ENCODE data around the gene HELZ. TPM values are rescaled to one million over a fixed set of nuclear protein-coding genes. Genes with fewer than 3 reads are reported as not detected.
A peak's percentile ranks its signal among the peaks of the same experiment; 100 is the strongest.

The HELZ gene
- total and polyA plus RNA-seq, 2 experiments from 2014 or later = 23.9 to 25.4 TPM

GRCh38 chr17:67137026-67137370, 108.0 kb downstream of the HELZ start:
- Histone ChIP-seq H3K79me2 (ENCODE audit: insufficient read depth) (peaks cover 6% of the 10 kb centered on the region; the same call in 1 of the 2 replicates), H4K20me1 (ENCODE audit: insufficient read depth) (no peaks in the 10 kb centered on the region), H3F3A (ENCODE audit: insufficient read depth) (peaks cover 28% of the 10 kb centered on the region), H2AFZ (no peak overlapping the region), H3K4me1 (ENCODE audit: insufficient read depth) (peaks cover 29% of the 10 kb centered on the region), H3K4me3 (no peak overlapping the region), H3K27ac (no peak overlapping the region), H3K9ac (no peak overlapping the region), H3K36me3 (ENCODE audit: low read depth) (peaks cover 34% of the 10 kb centered on the region), H3K9me2 (ENCODE audit: insufficient read depth) (no peaks in the 10 kb centered on the region), H3K9me3 (ENCODE audit: low read depth) (no peaks in the 10 kb centered on the region), H3K4me2 (ENCODE audit: unreplicated experiment) (no peak overlapping the region), H3K27me3 (replicated peaks; ENCODE audit: insufficient read depth) (no peaks in the 10 kb centered on the region)
- 94 to 100% methylated on average over 3 of the region's 3 CpGs for WGBS, 2 experiments (ENCODE audit: low coverage in 1 of 2, low lambda C conversion rate in 2 of 2, missing lambda C conversion rate in 2 of 2)
- in situ Hi-C loops (cut with MboI) = no loop called here
- TF ChIP-seq EZH2 (IDR thresholded peaks at IDR 0.05; ENCODE audit: insufficient read depth, poor library complexity, severe bottlenecking) = no peak
- peak; percentile 33 for DNase-seq

- peaks cover 6% of the 10 kb centered on the region; the same call in 1 of the 2 replicates for H3K79me2 ChIP-seq (ENCODE audit: insufficient read depth)
- no peak overlapping the region for H3K27ac ChIP-seq
- H3K27me3 ChIP-seq (replicated peaks; ENCODE audit: insufficient read depth) = no peaks in the 10 kb centered on the region
- peaks cover 31% of the 10 kb centered on the region for H3K36me3 ChIP-seq (ENCODE audit: low read depth)
- H3K4me2 ChIP-seq (ENCODE audit: unreplicated experiment) = no peak overlapping the region
- no peaks in the 10 kb centered on the region for H3K9me2 ChIP-seq (ENCODE audit: insufficient read depth)
- in situ Hi-C loops (cut with MboI) = no loop called here
- DNase-seq = no peak
- WGBS, 2 experiments (ENCODE audit: low coverage in 1 of 2, low lambda C conversion rate in 2 of 2, missing lambda C conversion rate in 2 of 2) = 82 to 87% methylated on average over 5 of the region's 5 CpGs
- no peaks in the 10 kb centered on the region for H4K20me1 ChIP-seq (ENCODE audit: insufficient read depth)
- no peak for TF ChIP-seq EZH2phosphoT487 (IDR thresholded peaks at IDR 0.05; ENCODE audit: insufficient read depth, low read depth)
- no peak for TF ChIP-seq EZH2 (IDR thresholded peaks at IDR 0.05; ENCODE audit: insufficient read depth, poor library complexity, severe bottlenecking)
- H3K4me3 ChIP-seq = no peak overlapping the region
- H3K9me3 ChIP-seq (ENCODE audit: low read depth) = no peaks in the 10 kb centered on the region
- no peak overlapping the region for H2AFZ ChIP-seq
- H3K9ac ChIP-seq = no peak overlapping the region
- peaks cover 29% of the 10 kb centered on the region for H3K4me1 ChIP-seq (ENCODE audit: insufficient read depth)
- H3F3A ChIP-seq (ENCODE audit: insufficient read depth) = peaks cover 28% of the 10 kb centered on the region
Measured at GRCh38 chr17:67136191-67137025, 108.6 kb downstream of the HELZ start.

- no peak for TF ChIP-seq EZH2phosphoT487 (IDR thresholded peaks at IDR 0.05; ENCODE audit: insufficient read depth, low read depth)
- no peak for TF ChIP-seq EZH2 (IDR thresholded peaks at IDR 0.05; ENCODE audit: insufficient read depth, poor library complexity, severe bottlenecking)
- Histone ChIP-seq H3K9me3 (ENCODE audit: low read depth) (no peaks in the 10 kb centered on the region), H3K27ac (no peak overlapping the region), H3K4me1 (ENCODE audit: insufficient read depth) (peaks cover 14% of the 10 kb centered on the region), H3K79me2 (ENCODE audit: insufficient read depth) (0 out of 2 replicates have a peak, but pooled peaks cover under 1% of the 10 kb centered on the region), H4K20me1 (ENCODE audit: insufficient read depth) (no peaks in the 10 kb centered on the region), H3K36me3 (ENCODE audit: low read depth) (peaks cover 38% of the 10 kb centered on the region), H3K9ac (no peak overlapping the region), H3F3A (ENCODE audit: insufficient read depth) (peaks cover 17% of the 10 kb centered on the region), H3K9me2 (ENCODE audit: insufficient read depth) (no peaks in the 10 kb centered on the region), H3K4me3 (no peak overlapping the region), H3K27me3 (replicated peaks; ENCODE audit: insufficient read depth) (no peaks in the 10 kb centered on the region), H2AFZ (no peak overlapping the region), H3K4me2 (ENCODE audit: unreplicated experiment) (no peak overlapping the region)
- DNase-seq = no peak
- in situ Hi-C loops (cut with MboI) = no loop called here
Measured at GRCh38 chr17:67133161-67133560, 111.8 kb downstream of the HELZ start.

- no peak overlapping the region for H3K27ac ChIP-seq
- H4K20me1 ChIP-seq (ENCODE audit: insufficient read depth) = no peaks in the 10 kb centered on the region
- H3K27me3 ChIP-seq (replicated peaks; ENCODE audit: insufficient read depth) = no peaks in the 10 kb centered on the region
- no peaks in the 10 kb centered on the region for H3K9me3 ChIP-seq (ENCODE audit: low read depth)
- H3K36me3 ChIP-seq (ENCODE audit: low read depth) = peaks cover 35% of the 10 kb centered on the region
- no peaks in the 10 kb centered on the region for H3K79me2 ChIP-seq (ENCODE audit: insufficient read depth)
- peaks cover 13% of the 10 kb centered on the region for H3K4me1 ChIP-seq (ENCODE audit: insufficient read depth)
- no peak overlapping the region for H3K4me2 ChIP-seq (ENCODE audit: unreplicated experiment)
- no peak overlapping the region for H3K9ac ChIP-seq
- H3K4me3 ChIP-seq = no peak overlapping the region
- WGBS, 2 experiments (ENCODE audit: low coverage in 1 of 2, low lambda C conversion rate in 2 of 2, missing lambda C conversion rate in 2 of 2) = 94 to 97% methylated on average over 1 of the region's 1 CpG
- peaks cover 13% of the 10 kb centered on the region for H3F3A ChIP-seq (ENCODE audit: insufficient read depth)
- no peaks in the 10 kb centered on the region for H3K9me2 ChIP-seq (ENCODE audit: insufficient read depth)
- no peak for DNase-seq
- in situ Hi-C loops (cut with MboI) = no loop called here
- no peak overlapping the region for H2AFZ ChIP-seq
- TF ChIP-seq EZH2phosphoT487 (IDR thresholded peaks at IDR 0.05; ENCODE audit: insufficient read depth, low read depth) (no peak), EZH2 (IDR thresholded peaks at IDR 0.05; ENCODE audit: insufficient read depth, poor library complexity, severe bottlenecking) (no peak)
Measured at GRCh38 chr17:67132366-67132765, 112.6 kb downstream of the HELZ start.
